Measurements from ENCODE around the gene MED23.

DNA sequence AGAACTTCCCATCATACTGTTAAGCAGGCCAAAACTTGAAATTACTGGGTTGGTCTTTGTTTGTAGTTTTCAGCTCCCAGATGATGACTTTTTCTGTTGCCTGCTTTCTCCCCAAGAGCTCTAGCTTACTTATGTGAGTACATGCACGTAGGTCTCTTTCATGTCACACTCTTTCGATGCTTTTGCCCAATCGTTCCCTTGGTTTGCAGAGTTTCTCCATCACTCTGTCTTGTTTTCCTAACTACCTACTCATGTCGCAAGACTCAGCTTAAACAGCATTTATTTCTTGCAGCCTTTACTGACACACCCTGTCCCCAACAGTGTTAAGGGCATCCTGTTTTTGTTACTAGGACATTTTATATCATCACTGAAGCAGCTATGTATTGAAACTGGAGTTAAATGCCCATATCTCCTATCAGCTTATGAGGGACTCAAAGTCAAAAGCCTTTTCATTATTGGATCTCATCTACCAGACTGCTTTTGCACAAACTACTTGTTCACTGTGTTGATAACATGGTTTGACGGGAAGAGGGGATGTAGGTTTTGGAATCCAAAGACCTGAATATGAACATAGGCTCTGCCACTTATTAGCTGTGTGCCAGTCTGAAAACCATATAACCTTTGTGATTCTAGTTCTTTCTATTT is 52.1 kb downstream of the MED23 start:
- TF ChIP-seq, protein P1, sequence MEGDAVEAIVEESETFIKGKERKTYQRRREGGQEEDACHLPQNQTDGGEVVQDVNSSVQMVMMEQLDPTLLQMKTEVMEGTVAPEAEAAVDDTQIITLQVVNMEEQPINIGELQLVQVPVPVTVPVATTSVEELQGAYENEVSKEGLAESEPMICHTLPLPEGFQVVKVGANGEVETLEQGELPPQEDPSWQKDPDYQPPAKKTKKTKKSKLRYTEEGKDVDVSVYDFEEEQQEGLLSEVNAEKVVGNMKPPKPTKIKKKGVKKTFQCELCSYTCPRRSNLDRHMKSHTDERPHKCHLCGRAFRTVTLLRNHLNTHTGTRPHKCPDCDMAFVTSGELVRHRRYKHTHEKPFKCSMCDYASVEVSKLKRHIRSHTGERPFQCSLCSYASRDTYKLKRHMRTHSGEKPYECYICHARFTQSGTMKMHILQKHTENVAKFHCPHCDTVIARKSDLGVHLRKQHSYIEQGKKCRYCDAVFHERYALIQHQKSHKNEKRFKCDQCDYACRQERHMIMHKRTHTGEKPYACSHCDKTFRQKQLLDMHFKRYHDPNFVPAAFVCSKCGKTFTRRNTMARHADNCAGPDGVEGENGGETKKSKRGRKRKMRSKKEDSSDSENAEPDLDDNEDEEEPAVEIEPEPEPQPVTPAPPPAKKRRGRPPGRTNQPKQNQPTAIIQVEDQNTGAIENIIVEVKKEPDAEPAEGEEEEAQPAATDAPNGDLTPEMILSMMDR (IDR thresholded peaks at IDR 0.05): no peak
- no peak for TF ChIP-seq POLR2A (IDR thresholded peaks at IDR 0.05)

Data from lower leg skin (tissue), 3 donors.